ENCODE measurements around the gene BRCC3.

DNA sequence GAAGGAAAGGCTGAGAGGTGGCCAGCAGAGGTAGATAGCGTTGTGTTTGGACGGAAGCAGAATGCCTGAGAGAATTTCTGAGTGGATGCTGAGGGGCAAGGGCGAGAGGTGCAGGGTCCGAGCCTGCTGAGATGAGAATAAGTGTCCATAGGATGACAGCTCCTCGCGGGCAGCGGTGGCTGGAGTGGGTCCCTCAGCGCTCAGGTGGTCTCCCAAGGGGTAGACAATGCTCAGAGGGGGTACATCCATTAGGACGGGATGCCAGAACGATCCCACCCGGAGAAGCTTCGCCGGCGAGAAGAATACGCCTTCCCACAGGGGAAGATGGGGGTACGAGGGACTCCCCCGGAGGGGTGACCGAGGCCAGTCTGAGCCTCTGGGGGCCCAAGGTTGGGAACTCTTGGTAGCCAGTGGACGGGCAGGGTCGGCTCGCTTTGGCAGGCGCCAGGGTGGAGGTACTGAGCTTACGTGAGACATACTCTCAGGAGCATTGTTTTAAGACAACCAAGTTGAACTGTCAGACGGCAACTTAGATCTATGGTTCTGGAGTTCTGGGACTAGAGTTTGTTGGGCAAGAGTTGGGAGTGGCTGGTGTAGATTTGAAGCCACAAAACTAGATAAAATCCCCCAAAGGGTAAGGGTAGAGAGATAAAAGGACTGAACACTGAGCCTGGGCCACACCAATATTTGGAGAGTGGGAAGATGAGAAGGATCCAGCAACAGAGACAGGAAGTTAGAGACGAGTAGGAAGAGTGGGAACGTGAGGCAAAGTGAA is 15.8 kb downstream of the BRCC3 start:
- TF ChIP-seq, protein P1, sequence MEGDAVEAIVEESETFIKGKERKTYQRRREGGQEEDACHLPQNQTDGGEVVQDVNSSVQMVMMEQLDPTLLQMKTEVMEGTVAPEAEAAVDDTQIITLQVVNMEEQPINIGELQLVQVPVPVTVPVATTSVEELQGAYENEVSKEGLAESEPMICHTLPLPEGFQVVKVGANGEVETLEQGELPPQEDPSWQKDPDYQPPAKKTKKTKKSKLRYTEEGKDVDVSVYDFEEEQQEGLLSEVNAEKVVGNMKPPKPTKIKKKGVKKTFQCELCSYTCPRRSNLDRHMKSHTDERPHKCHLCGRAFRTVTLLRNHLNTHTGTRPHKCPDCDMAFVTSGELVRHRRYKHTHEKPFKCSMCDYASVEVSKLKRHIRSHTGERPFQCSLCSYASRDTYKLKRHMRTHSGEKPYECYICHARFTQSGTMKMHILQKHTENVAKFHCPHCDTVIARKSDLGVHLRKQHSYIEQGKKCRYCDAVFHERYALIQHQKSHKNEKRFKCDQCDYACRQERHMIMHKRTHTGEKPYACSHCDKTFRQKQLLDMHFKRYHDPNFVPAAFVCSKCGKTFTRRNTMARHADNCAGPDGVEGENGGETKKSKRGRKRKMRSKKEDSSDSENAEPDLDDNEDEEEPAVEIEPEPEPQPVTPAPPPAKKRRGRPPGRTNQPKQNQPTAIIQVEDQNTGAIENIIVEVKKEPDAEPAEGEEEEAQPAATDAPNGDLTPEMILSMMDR (conservative IDR thresholded peaks at IDR 0.05; ENCODE audit: low read length), result no peak
- TF ChIP-seq EZH2phosphoT487 (IDR thresholded peaks at IDR 0.05; ENCODE audit: borderline replicate concordance, low read depth, low read length), result no peak
